HCT116 (cell line): ENCODE measurements around the gene ST3GAL3. TPM values are rescaled to one million over a fixed set of nuclear protein-coding genes. Genes with fewer than 3 reads are reported as not detected.

ENCODE experiments used
- ATAC-seq: fragments of 200-7000 bp; cut with Tn5 transposase; 2 replicates; pipeline ENCODE4 v1.9.1; 2020; ENCODE audit warnings: mild to moderate bottlenecking, moderate library complexity
- BruUV-seq: library from RNA; stranded (reverse); fragments of 400-500 nt; replicated peaks from 2 replicates; lab custom pipeline; 2021; lab: Mats Ljungman, UMichigan
- CTCF ChIA-PET: fragments of 300-600 bp; sonication (Branson Sonifier 250); formaldehyde crosslinking; loops from one replicate; lab custom pipeline; 2021; ENCODE audit warnings: antibody characterized with exemption; lab: Charles Lee
- POLR2A ChIA-PET: fragments of 300-600, 350-600 bp; sonication (Branson Sonifier 250); formaldehyde crosslinking; loops from one replicate; lab custom pipeline; 2021; ENCODE audit warnings: antibody characterized with exemption; lab: Charles Lee
- RAD21 ChIA-PET, 2 experiments: fragments of 300-600 bp; sonication (Branson Sonifier 250); formaldehyde crosslinking; loops; one replicate each; lab custom pipeline; 2023; ENCODE audit warnings: low total read pairs in 2 of 2; ENCODE audit not compliant: uncharacterized antibody in 2 of 2, unreplicated experiment in 2 of 2, low non-redundant PET in 1 of 2; lab: Charles Lee
- DNase-seq: peaks from one replicate; pipeline ENCODE4 v3.0.0-alpha.2; 2010; ENCODE audit warnings: low read depth, low spot score
- H2AFZ ChIP-seq: fragments of 200-600 bp; shearing (Covaris generic), sonication (generic); 2 replicates; pipeline ENCODE4 v1.6.1; 2017; ENCODE audit warnings: low read depth, mixed run types, mixed read lengths, antibody characterized with exemption, low read length; ENCODE audit not compliant: poor library complexity, severe bottlenecking
- H3K27ac ChIP-seq: 2 replicates; pipeline ENCODE4 v1.5.1; 2012; ENCODE audit warnings: low read depth, low read length
- H3K27me3 ChIP-seq: fragments of 200-600 bp; sonication (generic); 2 replicates; pipeline ENCODE4 v1.6.1; 2016; ENCODE audit warnings: mixed run types, low read length, mixed read lengths; ENCODE audit not compliant: insufficient read depth
- H3K36me3 ChIP-seq, 2 experiments: fragments of 200-500 bp in 1 of 2; fragments of 200-600 bp in 1 of 2; sonication (Bioruptor generic) in 1 of 2; sonication (generic) in 1 of 2; 2 replicates each; pipeline versions ENCODE4 v1.5.1 to v1.6.1; 2014 to 2016; ENCODE audit warnings: low read length in 2 of 2, inconsistent platforms in 1 of 2, mixed read lengths in 1 of 2, mixed run types in 1 of 2; ENCODE audit not compliant: insufficient read depth in 2 of 2, control insufficient read depth in 1 of 2
- H3K4me1 ChIP-seq, 2 experiments: fragments of 200-600 bp in 1 of 2; sonication (generic) in 1 of 2; 2 replicates each; pipeline versions ENCODE4 v1.5.1 to v1.6.1; 2012 to 2017; ENCODE audit warnings: low read length in 2 of 2, inconsistent platforms in 1 of 2, mild to moderate bottlenecking in 1 of 2, mixed read lengths in 1 of 2, mixed run types in 1 of 2, moderate library complexity in 1 of 2; ENCODE audit not compliant: insufficient read depth in 2 of 2, control insufficient read depth in 1 of 2
- H3K4me2 ChIP-seq: fragments of 200-600 bp; sonication (generic); 2 replicates; pipeline ENCODE4 v1.6.1; 2017; ENCODE audit warnings: mixed run types, low read length, mixed read lengths
- H3K4me3 ChIP-seq, 2 experiments: fragments of 200-600 bp in 1 of 2; sonication (generic) in 1 of 2; replicated peaks in 1 of 2; 2 replicates each; pipeline ENCODE4 v1.5.1; 2011 to 2016; ENCODE audit warnings: low read length in 2 of 2, control low read depth in 1 of 2, low read depth in 1 of 2, mild to moderate bottlenecking in 1 of 2, mixed read lengths in 1 of 2, mixed run types in 1 of 2
- H3K79me2 ChIP-seq: fragments of 200-600 bp; sonication (generic); 2 replicates; pipeline ENCODE4 v1.6.1; 2017; ENCODE audit warnings: mild to moderate bottlenecking, mixed run types, low read length, moderate library complexity, mixed read lengths; ENCODE audit not compliant: insufficient read depth
- H3K9ac ChIP-seq: fragments of 200-600 bp; sonication (generic); 2 replicates; pipeline ENCODE4 v1.6.1; 2016; ENCODE audit warnings: low read length, mixed read lengths
- H3K9me2 ChIP-seq: fragments of 200-600 bp; sonication (generic), shearing (Covaris generic); 2 replicates; pipeline ENCODE4 v1.6.1; 2017; ENCODE audit warnings: mixed run types, mild to moderate bottlenecking, moderate library complexity; ENCODE audit not compliant: insufficient read depth
- H3K9me3 ChIP-seq, 2 experiments: fragments of 200-500 bp in 1 of 2; fragments of 200-600 bp in 1 of 2; sonication (Bioruptor generic) in 1 of 2; sonication (generic) in 1 of 2; 2 replicates each; pipeline ENCODE4 v1.6.1; 2014 to 2017; ENCODE audit warnings: low read length in 2 of 2, mixed read lengths in 2 of 2, inconsistent platforms in 1 of 2, low read depth in 1 of 2, mild to moderate bottlenecking in 1 of 2, mixed run types in 1 of 2, moderate library complexity in 1 of 2; ENCODE audit not compliant: control insufficient read depth in 1 of 2, insufficient read depth in 1 of 2
- H4K20me1 ChIP-seq: fragments of 200-600 bp; sonication (generic), shearing (Covaris generic); 2 replicates; pipeline ENCODE4 v1.6.1; 2017; ENCODE audit warnings: mixed run types, mild to moderate bottlenecking, moderate library complexity; ENCODE audit not compliant: insufficient read depth
- EGR1 ChIP-seq: IDR thresholded peaks from 2 replicates; pipeline ENCODE4 v1.6.1; 2012; ENCODE audit warnings: low read depth
- EZH2 ChIP-seq: fragments of 200-600 bp; sonication (generic); IDR thresholded peaks from 2 replicates; pipeline ENCODE4 v1.6.1; 2017; ENCODE audit warnings: antibody characterized with exemption, mixed run types
- EZH2phosphoT487 ChIP-seq: fragments of 200-600 bp; IDR thresholded peaks from 2 replicates; pipeline ENCODE4 v1.6.1; 2018; ENCODE audit warnings: antibody characterized with exemption, borderline replicate concordance
- JUND ChIP-seq: IDR thresholded peaks from 2 replicates; pipeline ENCODE4 v1.6.1; 2012
- SP1 ChIP-seq: IDR thresholded peaks from 2 replicates; pipeline ENCODE4 v1.6.1; 2012; ENCODE audit warnings: low read depth
- intact Hi-C: fragments of 100-400 bp; cut with micrococcal nuclease; formaldehyde crosslinking; loops from 2 replicates; pipeline ENCODE4 v1.10.0; 2022
- total RNA-seq: library from RNA; stranded (reverse); gene quantifications from one replicate; pipeline ENCODE4 v1.2.1, GENCODE V29; 2021; ENCODE audit not compliant: unreplicated experiment
- TF ChIP-seq, protein P1 (sequence below): IDR thresholded peaks from 2 replicates; pipeline ENCODE4 v1.6.1; 2012; ENCODE audit warnings: low read depth
- TF ChIP-seq, protein P2 (sequence below): IDR thresholded peaks from 2 replicates; pipeline ENCODE4 v1.6.1; 2012

Gene ST3GAL3
- total RNA-seq, 1 experiment from 2014 or later, result 7.2 TPM

DNA sequence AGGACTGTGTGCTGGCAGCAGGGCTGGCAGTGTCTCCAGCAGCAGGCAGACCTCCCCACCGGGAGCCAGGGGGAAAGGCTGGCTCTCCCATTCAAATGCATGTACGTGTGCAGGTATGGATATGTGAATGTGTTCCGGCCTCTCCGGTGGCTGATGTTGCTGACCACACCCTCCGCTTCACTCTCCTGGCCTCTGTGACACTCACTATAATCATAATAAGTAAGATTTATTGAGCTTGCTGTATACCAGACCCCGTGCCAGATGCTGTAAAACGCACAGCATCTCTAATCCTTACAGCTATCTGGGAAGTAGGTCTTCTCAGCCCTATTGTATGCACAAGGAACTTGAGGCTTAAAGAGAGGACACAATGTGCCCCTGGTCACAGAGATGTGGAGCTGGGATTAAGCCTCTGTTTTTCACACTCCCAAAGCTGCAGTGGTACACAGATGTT lies 205.7 kb downstream of the ST3GAL3 start (continued):
- no peak for TF ChIP-seq EZH2

DNA sequence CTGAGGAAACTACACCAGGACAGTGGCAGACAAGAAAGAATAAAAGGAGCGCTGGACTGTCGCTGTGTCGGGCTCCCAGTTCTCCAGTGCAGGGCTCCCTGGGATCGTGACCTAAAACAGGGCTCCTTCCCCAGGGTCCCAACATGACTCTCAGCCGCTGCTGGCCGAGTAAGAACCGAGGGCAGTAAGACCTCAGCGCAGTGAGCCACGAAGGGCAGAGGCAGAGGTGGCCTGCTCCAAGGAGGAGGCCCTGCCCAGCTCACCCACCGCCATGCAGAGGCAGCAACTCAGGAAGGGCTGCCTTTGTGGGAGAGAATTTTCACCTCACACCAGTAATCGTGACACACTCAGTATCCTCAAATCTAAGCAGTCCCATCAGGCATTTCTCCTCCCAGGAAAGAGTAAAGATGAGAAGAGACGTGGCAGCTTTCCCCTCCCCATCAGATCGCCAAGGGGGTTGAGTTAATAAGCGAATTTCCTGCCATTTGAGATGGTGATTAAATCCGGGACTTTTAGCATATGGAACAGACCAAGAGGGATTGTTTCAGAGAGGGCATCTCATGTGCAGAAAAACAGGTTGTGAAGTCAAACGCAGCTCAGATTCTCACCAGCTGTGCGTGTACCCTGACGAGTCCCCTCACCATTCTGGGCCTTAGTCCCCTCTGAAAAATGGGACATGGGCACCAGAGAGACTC lies 206.5 kb downstream of the ST3GAL3 start:
- Histone ChIP-seq H3K27ac (no peak overlapping the region), H2AFZ (no peak overlapping the region), H3K27me3 (no peaks in the 10 kb centered on the region), H4K20me1 (no peaks in the 10 kb centered on the region), H3K79me2 (no peaks in the 10 kb centered on the region), H3K36me3 (no peaks in the 10 kb centered on the region), H3K4me3 (no peak overlapping the region), H3K4me2 (no peak overlapping the region), H3K4me1 (peaks cover 0 to 33% of the 10 kb centered on the region in 2 experiments; a peak in 2 of 4 replicates), H3K9me2 (peaks cover 3% of the 10 kb centered on the region; the same call in 1 of the 2 replicates), H3K9me3 (no peaks in the 10 kb centered on the region), H3K9ac (no peak overlapping the region)
- intact Hi-C loops, result no loop called here
- ATAC-seq (no peak), DNase-seq (no peak)
- BruUV-seq, result no TSS peak
- TF ChIP-seq EZH2 (no peak), EGR1 (no peak), JUND (no peak), SP1 (no peak), EZH2phosphoT487 (no peak)
- TF ChIP-seq, protein P1, sequence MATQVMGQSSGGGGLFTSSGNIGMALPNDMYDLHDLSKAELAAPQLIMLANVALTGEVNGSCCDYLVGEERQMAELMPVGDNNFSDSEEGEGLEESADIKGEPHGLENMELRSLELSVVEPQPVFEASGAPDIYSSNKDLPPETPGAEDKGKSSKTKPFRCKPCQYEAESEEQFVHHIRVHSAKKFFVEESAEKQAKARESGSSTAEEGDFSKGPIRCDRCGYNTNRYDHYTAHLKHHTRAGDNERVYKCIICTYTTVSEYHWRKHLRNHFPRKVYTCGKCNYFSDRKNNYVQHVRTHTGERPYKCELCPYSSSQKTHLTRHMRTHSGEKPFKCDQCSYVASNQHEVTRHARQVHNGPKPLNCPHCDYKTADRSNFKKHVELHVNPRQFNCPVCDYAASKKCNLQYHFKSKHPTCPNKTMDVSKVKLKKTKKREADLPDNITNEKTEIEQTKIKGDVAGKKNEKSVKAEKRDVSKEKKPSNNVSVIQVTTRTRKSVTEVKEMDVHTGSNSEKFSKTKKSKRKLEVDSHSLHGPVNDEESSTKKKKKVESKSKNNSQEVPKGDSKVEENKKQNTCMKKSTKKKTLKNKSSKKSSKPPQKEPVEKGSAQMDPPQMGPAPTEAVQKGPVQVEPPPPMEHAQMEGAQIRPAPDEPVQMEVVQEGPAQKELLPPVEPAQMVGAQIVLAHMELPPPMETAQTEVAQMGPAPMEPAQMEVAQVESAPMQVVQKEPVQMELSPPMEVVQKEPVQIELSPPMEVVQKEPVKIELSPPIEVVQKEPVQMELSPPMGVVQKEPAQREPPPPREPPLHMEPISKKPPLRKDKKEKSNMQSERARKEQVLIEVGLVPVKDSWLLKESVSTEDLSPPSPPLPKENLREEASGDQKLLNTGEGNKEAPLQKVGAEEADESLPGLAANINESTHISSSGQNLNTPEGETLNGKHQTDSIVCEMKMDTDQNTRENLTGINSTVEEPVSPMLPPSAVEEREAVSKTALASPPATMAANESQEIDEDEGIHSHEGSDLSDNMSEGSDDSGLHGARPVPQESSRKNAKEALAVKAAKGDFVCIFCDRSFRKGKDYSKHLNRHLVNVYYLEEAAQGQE, result no peak
- TF ChIP-seq, protein P2, sequence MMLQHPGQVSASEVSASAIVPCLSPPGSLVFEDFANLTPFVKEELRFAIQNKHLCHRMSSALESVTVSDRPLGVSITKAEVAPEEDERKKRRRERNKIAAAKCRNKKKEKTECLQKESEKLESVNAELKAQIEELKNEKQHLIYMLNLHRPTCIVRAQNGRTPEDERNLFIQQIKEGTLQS, result no peak
- ChIA-PET POLR2A (no interaction called here), RAD21 (no interaction called here), CTCF (interaction anchor here (1.1 to 4.7 kb wide), 2 partner anchors 16 to 21 kb away, joined by 3 to 21 read pairs; no protein-coding TSS in a partner anchor)
